Heart left ventricle (tissue), 13 donors: ENCODE data around the gene VAC14.

Experiments
- CTCF ChIP-seq, 12 donors: fragments of 200-600 bp; sonication (generic) in 4 of 12; IDR thresholded peaks; one replicate each; pipeline versions ENCODE4 v1.5.0 to v1.8.0; 2018 to 2022; ENCODE audit warnings: antibody characterized with exemption in 12 of 12, mild to moderate bottlenecking in 5 of 12
- POLR2A ChIP-seq, 2 donors: fragments of 450-650 bp; IDR thresholded peaks; one replicate each; pipeline ENCODE4 v1.6.1; 2017; ENCODE audit warnings: antibody characterized with exemption in 2 of 2, mild to moderate bottlenecking in 2 of 2, moderate library complexity in 2 of 2
- donor health status: ischemic (EF 13 %, LVEDD 7.1; RV severe dilation, severe dysfunction).
- donor health status: DM: no; HTN: yes; CAD: no.
- donor health status: DM: no; HTN: no; CAD: no.
- donor health status: ischemic (EF 25% LVEDD 6.9; RV normal size, moderate dysfunction).
- donor health status: ischemic (EF 25% LVEDD 5.7; RV mildly dilated, moderate dysfunction).
- donor health status: ischemic (EF 35%, LVEDD 5.7; RV mildly dilated, moderate dysfunction).
- donor health status: nonischemic (EF 11% LVEDD 7.7; RV severe dilation, severe dysfunction).
- donor health status: DM: yes; HTN: yes; CAD: no.
- donor health status: PGD.
- donor health status: ischemic (EF 29% LVEDD 5.4; RV normal size, mild dysfunction).
- donor health status: nonischemic (EF 23%, LVEDD 6.1; RV moderate dilation, normal function).

DNA sequence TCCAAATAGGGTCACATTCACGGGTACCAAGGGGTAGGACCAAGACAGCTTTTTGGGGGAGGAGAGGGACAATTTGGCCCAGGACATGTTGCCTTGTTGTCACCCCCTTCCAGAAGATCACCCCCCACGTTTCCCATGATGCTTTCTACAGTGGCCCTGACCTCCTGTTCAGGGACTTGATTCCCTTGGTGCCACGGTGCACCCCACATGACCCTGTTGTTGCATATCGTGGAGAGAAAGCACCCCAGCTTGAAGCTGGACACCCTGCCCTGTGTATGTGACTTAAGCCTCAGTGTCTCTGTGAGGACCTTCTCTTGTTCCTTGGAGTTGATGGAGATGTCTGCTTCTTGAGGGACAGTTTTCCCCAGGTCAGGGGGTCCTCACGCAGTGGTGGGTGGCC lies 142.0 kb downstream of the VAC14 start:
- no peak for TF ChIP-seq CTCF (IDR thresholded peaks at IDR 0.05)
- no peak for TF ChIP-seq POLR2A (IDR thresholded peaks at IDR 0.05)
